HCT116 (cell line): ENCODE measurements around the gene NTRK3. TPM values are rescaled to one million over a fixed set of nuclear protein-coding genes. Genes with fewer than 3 reads are reported as not detected.

Source experiments
- ATAC-seq: fragments of 200-7000 bp; cut with Tn5 transposase; 2 replicates; pipeline ENCODE4 v1.9.1; 2020; ENCODE audit warnings: mild to moderate bottlenecking, moderate library complexity
- BruUV-seq: library from RNA; stranded (reverse); fragments of 400-500 nt; replicated peaks from 2 replicates; lab custom pipeline; 2021; lab: Mats Ljungman, UMichigan
- CTCF ChIA-PET: fragments of 300-600 bp; sonication (Branson Sonifier 250); formaldehyde crosslinking; loops from one replicate; lab custom pipeline; 2021; ENCODE audit warnings: antibody characterized with exemption; lab: Charles Lee
- POLR2A ChIA-PET: fragments of 300-600, 350-600 bp; sonication (Branson Sonifier 250); formaldehyde crosslinking; loops from one replicate; lab custom pipeline; 2021; ENCODE audit warnings: antibody characterized with exemption; lab: Charles Lee
- RAD21 ChIA-PET, 2 experiments: fragments of 300-600 bp; sonication (Branson Sonifier 250); formaldehyde crosslinking; loops; one replicate each; lab custom pipeline; 2023; ENCODE audit warnings: low total read pairs in 2 of 2; ENCODE audit not compliant: uncharacterized antibody in 2 of 2, unreplicated experiment in 2 of 2, low non-redundant PET in 1 of 2; lab: Charles Lee
- DNase-seq: peaks from one replicate; pipeline ENCODE4 v3.0.0-alpha.2; 2010; ENCODE audit warnings: low read depth, low spot score
- H2AFZ ChIP-seq: fragments of 200-600 bp; shearing (Covaris generic), sonication (generic); 2 replicates; pipeline ENCODE4 v1.6.1; 2017; ENCODE audit warnings: low read depth, mixed run types, mixed read lengths, antibody characterized with exemption, low read length; ENCODE audit not compliant: poor library complexity, severe bottlenecking
- H3K27ac ChIP-seq: 2 replicates; pipeline ENCODE4 v1.5.1; 2012; ENCODE audit warnings: low read depth, low read length
- H3K27me3 ChIP-seq: fragments of 200-600 bp; sonication (generic); 2 replicates; pipeline ENCODE4 v1.6.1; 2016; ENCODE audit warnings: mixed run types, low read length, mixed read lengths; ENCODE audit not compliant: insufficient read depth
- H3K36me3 ChIP-seq, 2 experiments: fragments of 200-500 bp in 1 of 2; fragments of 200-600 bp in 1 of 2; sonication (Bioruptor generic) in 1 of 2; sonication (generic) in 1 of 2; 2 replicates each; pipeline versions ENCODE4 v1.5.1 to v1.6.1; 2014 to 2016; ENCODE audit warnings: low read length in 2 of 2, inconsistent platforms in 1 of 2, mixed read lengths in 1 of 2, mixed run types in 1 of 2; ENCODE audit not compliant: insufficient read depth in 2 of 2, control insufficient read depth in 1 of 2
- H3K4me1 ChIP-seq, 2 experiments: fragments of 200-600 bp in 1 of 2; sonication (generic) in 1 of 2; 2 replicates each; pipeline versions ENCODE4 v1.5.1 to v1.6.1; 2012 to 2017; ENCODE audit warnings: low read length in 2 of 2, inconsistent platforms in 1 of 2, mild to moderate bottlenecking in 1 of 2, mixed read lengths in 1 of 2, mixed run types in 1 of 2, moderate library complexity in 1 of 2; ENCODE audit not compliant: insufficient read depth in 2 of 2, control insufficient read depth in 1 of 2
- H3K4me2 ChIP-seq: fragments of 200-600 bp; sonication (generic); 2 replicates; pipeline ENCODE4 v1.6.1; 2017; ENCODE audit warnings: mixed run types, low read length, mixed read lengths
- H3K4me3 ChIP-seq, 2 experiments: fragments of 200-600 bp in 1 of 2; sonication (generic) in 1 of 2; replicated peaks in 1 of 2; 2 replicates each; pipeline ENCODE4 v1.5.1; 2011 to 2016; ENCODE audit warnings: low read length in 2 of 2, control low read depth in 1 of 2, low read depth in 1 of 2, mild to moderate bottlenecking in 1 of 2, mixed read lengths in 1 of 2, mixed run types in 1 of 2
- H3K79me2 ChIP-seq: fragments of 200-600 bp; sonication (generic); 2 replicates; pipeline ENCODE4 v1.6.1; 2017; ENCODE audit warnings: mild to moderate bottlenecking, mixed run types, low read length, moderate library complexity, mixed read lengths; ENCODE audit not compliant: insufficient read depth
- H3K9ac ChIP-seq: fragments of 200-600 bp; sonication (generic); 2 replicates; pipeline ENCODE4 v1.6.1; 2016; ENCODE audit warnings: low read length, mixed read lengths
- H3K9me2 ChIP-seq: fragments of 200-600 bp; sonication (generic), shearing (Covaris generic); 2 replicates; pipeline ENCODE4 v1.6.1; 2017; ENCODE audit warnings: mixed run types, mild to moderate bottlenecking, moderate library complexity; ENCODE audit not compliant: insufficient read depth
- H3K9me3 ChIP-seq, 2 experiments: fragments of 200-500 bp in 1 of 2; fragments of 200-600 bp in 1 of 2; sonication (Bioruptor generic) in 1 of 2; sonication (generic) in 1 of 2; 2 replicates each; pipeline ENCODE4 v1.6.1; 2014 to 2017; ENCODE audit warnings: low read length in 2 of 2, mixed read lengths in 2 of 2, inconsistent platforms in 1 of 2, low read depth in 1 of 2, mild to moderate bottlenecking in 1 of 2, mixed run types in 1 of 2, moderate library complexity in 1 of 2; ENCODE audit not compliant: control insufficient read depth in 1 of 2, insufficient read depth in 1 of 2
- H4K20me1 ChIP-seq: fragments of 200-600 bp; sonication (generic), shearing (Covaris generic); 2 replicates; pipeline ENCODE4 v1.6.1; 2017; ENCODE audit warnings: mixed run types, mild to moderate bottlenecking, moderate library complexity; ENCODE audit not compliant: insufficient read depth
- ATF3 ChIP-seq: IDR thresholded peaks from 2 replicates; pipeline ENCODE4 v1.6.1; 2012
- CEBPB ChIP-seq: IDR thresholded peaks from 2 replicates; pipeline ENCODE4 v1.6.1; 2012; ENCODE audit warnings: low read depth
- MAX ChIP-seq: IDR thresholded peaks from 2 replicates; pipeline ENCODE4 v1.6.1; 2012
- POLR2A ChIP-seq: IDR thresholded peaks from 2 replicates; pipeline ENCODE4 v1.7.0; 2011; ENCODE audit warnings: borderline replicate concordance; ENCODE audit not compliant: insufficient read depth, insufficient read length; ENCODE audit errors: extremely low read depth
- REST ChIP-seq: IDR thresholded peaks from 2 replicates; pipeline ENCODE4 v1.6.1; 2012; ENCODE audit warnings: low read depth
- SP1 ChIP-seq: IDR thresholded peaks from 2 replicates; pipeline ENCODE4 v1.6.1; 2012; ENCODE audit warnings: low read depth
- TCF7L2 ChIP-seq: IDR thresholded peaks from 2 replicates; pipeline ENCODE4 v1.7.0; 2011; ENCODE audit warnings: borderline replicate concordance, inconsistent platforms; ENCODE audit not compliant: insufficient read depth, insufficient read length; ENCODE audit errors: extremely low read depth
- ZFX ChIP-seq: fragments of 450-650 bp; IDR thresholded peaks from 2 replicates; pipeline ENCODE4 v1.6.1; 2017
- ZNF274 ChIP-seq: fragments of 200-500 bp; sonication (Bioruptor generic); IDR thresholded peaks from 2 replicates; pipeline ENCODE4 v1.6.1; 2014; ENCODE audit warnings: mild to moderate bottlenecking, low read depth, low read length, inconsistent platforms
- intact Hi-C: fragments of 100-400 bp; cut with micrococcal nuclease; formaldehyde crosslinking; loops from 2 replicates; pipeline ENCODE4 v1.10.0; 2022
- total RNA-seq: library from RNA; stranded (reverse); gene quantifications from one replicate; pipeline ENCODE4 v1.2.1, GENCODE V29; 2021; ENCODE audit not compliant: unreplicated experiment
- TF ChIP-seq, protein P1 (sequence below): IDR thresholded peaks from 2 replicates; pipeline ENCODE4 v1.6.1; 2011; ENCODE audit warnings: mild to moderate bottlenecking, low read length, moderate library complexity; ENCODE audit not compliant: insufficient replicate concordance; ENCODE audit errors: extremely low read depth
- TF ChIP-seq, protein P2 (sequence below), 3 experiments: fragments of 200-600 bp in 1 of 3; sonication (generic) in 1 of 3; IDR thresholded peaks in 2 of 3; conservative IDR thresholded peaks in 1 of 3; 2 replicates each; pipeline ENCODE4 v1.5.1; 2012 to 2017; ENCODE audit warnings: low read depth in 2 of 3, low read length in 2 of 3, antibody characterized with exemption in 1 of 3, borderline replicate concordance in 1 of 3, control low read depth in 1 of 3, mild to moderate bottlenecking in 1 of 3, mixed read lengths in 1 of 3, mixed run types in 1 of 3, moderate library complexity in 1 of 3; ENCODE audit not compliant: insufficient read depth in 1 of 3

Gene NTRK3
- total RNA-seq, 1 experiment from 2014 or later = not detected

DNA sequence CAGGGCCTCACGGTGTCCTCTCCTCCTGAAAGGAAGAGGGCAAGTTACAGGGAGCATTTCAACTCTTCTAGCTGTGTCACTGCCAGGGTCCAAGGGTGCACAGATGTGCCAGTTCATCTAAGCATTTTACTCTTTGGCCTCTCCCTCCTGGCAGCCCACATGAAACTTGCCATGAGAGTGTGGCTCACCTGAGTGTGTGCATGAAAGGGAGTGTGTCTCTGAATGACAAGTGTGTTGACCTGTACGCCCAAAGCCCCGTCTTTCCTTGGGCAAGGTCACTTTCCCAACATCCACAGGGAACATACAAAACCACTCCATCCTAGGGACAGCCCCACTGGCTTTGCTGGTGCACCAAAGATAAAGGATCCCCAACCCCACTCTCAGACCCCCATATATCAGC is 280.0 kb downstream of the NTRK3 start:
- TF ChIP-seq CEBPB (no peak), ATF3 (no peak), SP1 (no peak)
- TF ChIP-seq, all 23 proteins: peak for 0
- Histone ChIP-seq H3K4me2 (no peak overlapping the region), H3K9me3 (no peaks in the 10 kb centered on the region; a peak in 1 of 4 replicates), H3K27ac (no peak overlapping the region), H3K36me3 (no peaks in the 10 kb centered on the region), H3K4me1 (no peaks in the 10 kb centered on the region), H4K20me1 (no peaks in the 10 kb centered on the region), H2AFZ (no peak overlapping the region), H3K9me2 (no peaks in the 10 kb centered on the region), H3K4me3 (no peak overlapping the region), H3K79me2 (no peaks in the 10 kb centered on the region), H3K9ac (no peak overlapping the region), H3K27me3 (no peaks in the 10 kb centered on the region)
- intact Hi-C loops = no loop called here
- ChIA-PET RAD21 (no interaction called here), CTCF (no interaction called here), POLR2A (no interaction called here)
- no peak for DNase-seq
- no peak for ATAC-seq
- no TSS peak for BruUV-seq

DNA sequence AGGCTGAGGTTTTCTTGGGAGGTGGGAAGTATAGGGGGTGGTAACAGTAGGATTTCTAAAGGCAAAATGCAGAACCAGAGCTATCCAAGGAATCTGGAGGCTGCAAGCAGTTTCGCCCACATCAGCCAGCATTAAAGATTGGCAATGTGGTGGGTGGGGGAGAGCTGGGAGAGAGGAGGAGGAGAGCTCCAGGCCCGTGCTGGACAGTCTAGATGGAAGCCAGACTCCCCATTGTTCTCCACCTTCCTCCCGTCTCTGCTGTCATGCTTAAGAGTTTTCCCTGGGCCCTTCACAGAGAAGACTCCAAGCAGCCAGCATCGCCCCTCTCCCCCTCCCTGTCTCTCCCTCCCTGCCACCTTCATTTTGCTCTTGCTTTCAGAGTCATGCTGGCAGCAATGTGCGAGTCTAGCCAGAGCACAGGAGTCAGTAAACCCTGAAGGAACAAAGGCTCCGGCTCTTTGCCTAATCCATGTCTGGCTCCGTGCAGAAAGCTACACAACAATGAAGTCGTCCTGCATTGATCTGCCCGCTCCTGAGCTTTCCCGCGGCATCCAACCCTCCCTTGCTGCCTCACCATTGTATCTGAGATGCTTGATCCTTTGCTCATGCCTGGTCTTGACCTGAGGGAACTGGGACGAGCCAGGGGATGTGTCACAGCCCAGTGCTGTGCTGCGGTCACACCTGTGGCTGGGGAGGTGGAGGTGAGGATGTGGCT is 282.9 kb downstream of the NTRK3 start:
- DNase-seq (no peak), ATAC-seq (no peak)
- RAD21 ChIA-PET = no interaction called here
- Histone ChIP-seq H3K4me1 (no peaks in the 10 kb centered on the region), H3K9ac (no peak overlapping the region), H3K4me2 (no peak overlapping the region), H3K27me3 (no peaks in the 10 kb centered on the region), H3K9me2 (no peaks in the 10 kb centered on the region), H3K79me2 (no peaks in the 10 kb centered on the region), H3K36me3 (no peaks in the 10 kb centered on the region), H3K9me3 (no peaks in the 10 kb centered on the region), H4K20me1 (no peaks in the 10 kb centered on the region), H2AFZ (no peak overlapping the region), H3K4me3 (no peak overlapping the region), H3K27ac (no peak overlapping the region)
- intact Hi-C loops = no loop called here
- BruUV-seq = no TSS peak
- POLR2A ChIA-PET = no interaction called here
- CTCF ChIA-PET = no interaction called here
- no peak for TF ChIP-seq MAX
- TF ChIP-seq, protein P1, sequence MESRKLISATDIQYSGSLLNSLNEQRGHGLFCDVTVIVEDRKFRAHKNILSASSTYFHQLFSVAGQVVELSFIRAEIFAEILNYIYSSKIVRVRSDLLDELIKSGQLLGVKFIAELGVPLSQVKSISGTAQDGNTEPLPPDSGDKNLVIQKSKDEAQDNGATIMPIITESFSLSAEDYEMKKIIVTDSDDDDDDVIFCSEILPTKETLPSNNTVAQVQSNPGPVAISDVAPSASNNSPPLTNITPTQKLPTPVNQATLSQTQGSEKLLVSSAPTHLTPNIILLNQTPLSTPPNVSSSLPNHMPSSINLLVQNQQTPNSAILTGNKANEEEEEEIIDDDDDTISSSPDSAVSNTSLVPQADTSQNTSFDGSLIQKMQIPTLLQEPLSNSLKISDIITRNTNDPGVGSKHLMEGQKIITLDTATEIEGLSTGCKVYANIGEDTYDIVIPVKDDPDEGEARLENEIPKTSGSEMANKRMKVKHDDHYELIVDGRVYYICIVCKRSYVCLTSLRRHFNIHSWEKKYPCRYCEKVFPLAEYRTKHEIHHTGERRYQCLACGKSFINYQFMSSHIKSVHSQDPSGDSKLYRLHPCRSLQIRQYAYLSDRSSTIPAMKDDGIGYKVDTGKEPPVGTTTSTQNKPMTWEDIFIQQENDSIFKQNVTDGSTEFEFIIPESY = no peak
- TF ChIP-seq POLR2A = no peak
- TF ChIP-seq TCF7L2 = no peak
- TF ChIP-seq REST = no peak
- TF ChIP-seq, protein P2, sequence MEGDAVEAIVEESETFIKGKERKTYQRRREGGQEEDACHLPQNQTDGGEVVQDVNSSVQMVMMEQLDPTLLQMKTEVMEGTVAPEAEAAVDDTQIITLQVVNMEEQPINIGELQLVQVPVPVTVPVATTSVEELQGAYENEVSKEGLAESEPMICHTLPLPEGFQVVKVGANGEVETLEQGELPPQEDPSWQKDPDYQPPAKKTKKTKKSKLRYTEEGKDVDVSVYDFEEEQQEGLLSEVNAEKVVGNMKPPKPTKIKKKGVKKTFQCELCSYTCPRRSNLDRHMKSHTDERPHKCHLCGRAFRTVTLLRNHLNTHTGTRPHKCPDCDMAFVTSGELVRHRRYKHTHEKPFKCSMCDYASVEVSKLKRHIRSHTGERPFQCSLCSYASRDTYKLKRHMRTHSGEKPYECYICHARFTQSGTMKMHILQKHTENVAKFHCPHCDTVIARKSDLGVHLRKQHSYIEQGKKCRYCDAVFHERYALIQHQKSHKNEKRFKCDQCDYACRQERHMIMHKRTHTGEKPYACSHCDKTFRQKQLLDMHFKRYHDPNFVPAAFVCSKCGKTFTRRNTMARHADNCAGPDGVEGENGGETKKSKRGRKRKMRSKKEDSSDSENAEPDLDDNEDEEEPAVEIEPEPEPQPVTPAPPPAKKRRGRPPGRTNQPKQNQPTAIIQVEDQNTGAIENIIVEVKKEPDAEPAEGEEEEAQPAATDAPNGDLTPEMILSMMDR (IDR thresholded peaks at IDR 0.05 in 2 of 3, conservative IDR thresholded peaks at IDR 0.05 in 1 of 3; ENCODE audit: borderline replicate concordance in 1 of 3, insufficient read depth in 1 of 3, low read depth in 2 of 3, low read length in 2 of 3) = no peak
- no peak for TF ChIP-seq ZFX
- TF ChIP-seq ZNF274 = no peak
